ENCODE measurements around the gene ATG4B.

DNA sequence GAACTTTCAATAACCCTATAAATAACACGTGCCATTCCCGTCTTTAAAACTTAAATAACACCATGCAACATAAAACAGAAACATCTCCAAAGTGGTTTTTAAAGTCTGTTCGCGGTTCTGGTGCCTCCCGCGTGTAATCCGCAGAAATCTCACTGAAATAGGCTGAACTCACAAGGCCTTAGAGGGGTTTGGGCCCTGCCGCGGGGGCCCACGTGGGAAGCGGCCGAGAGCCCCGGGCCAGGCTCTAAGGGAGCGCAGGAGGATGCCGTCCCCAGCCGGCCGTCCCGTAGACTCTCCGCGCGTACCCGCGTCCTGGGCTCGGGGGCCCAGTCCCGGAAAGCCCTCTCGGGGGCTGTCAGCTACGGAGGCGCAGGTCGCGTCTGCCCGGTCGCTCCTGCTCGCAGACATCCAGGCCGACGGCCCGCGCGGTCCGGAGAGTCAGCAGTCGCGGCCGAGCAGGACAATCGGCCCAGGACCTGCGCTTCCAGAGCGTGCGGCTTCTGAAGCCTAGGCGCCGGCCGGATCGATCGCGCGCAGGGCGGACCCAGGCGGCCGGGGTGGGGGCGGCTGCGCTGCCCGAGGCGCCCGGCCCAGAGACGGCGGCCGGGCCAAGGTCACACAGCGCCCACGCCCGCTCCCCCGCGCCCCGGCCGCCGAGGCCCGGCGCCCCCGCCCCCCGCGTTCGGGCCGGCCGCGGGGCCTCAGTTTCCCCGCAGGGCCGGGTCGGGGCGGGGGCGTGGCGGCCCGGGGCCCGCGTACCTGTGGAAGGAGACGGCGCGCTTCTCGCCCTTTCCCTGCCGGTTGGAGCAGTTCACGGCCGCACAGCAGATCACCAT lies 1.1 kb upstream of the ATG4B start:
- TF ChIP-seq, protein P1, sequence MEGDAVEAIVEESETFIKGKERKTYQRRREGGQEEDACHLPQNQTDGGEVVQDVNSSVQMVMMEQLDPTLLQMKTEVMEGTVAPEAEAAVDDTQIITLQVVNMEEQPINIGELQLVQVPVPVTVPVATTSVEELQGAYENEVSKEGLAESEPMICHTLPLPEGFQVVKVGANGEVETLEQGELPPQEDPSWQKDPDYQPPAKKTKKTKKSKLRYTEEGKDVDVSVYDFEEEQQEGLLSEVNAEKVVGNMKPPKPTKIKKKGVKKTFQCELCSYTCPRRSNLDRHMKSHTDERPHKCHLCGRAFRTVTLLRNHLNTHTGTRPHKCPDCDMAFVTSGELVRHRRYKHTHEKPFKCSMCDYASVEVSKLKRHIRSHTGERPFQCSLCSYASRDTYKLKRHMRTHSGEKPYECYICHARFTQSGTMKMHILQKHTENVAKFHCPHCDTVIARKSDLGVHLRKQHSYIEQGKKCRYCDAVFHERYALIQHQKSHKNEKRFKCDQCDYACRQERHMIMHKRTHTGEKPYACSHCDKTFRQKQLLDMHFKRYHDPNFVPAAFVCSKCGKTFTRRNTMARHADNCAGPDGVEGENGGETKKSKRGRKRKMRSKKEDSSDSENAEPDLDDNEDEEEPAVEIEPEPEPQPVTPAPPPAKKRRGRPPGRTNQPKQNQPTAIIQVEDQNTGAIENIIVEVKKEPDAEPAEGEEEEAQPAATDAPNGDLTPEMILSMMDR (IDR thresholded peaks at IDR 0.05), result no peak
- peak in 1 of 2 donors; percentile 5 for TF ChIP-seq POLR2A (IDR thresholded peaks at IDR 0.05)

Measured in thyroid gland (tissue), 4 donors.